ENCODE results near the gene SCARB1. TPM values are rescaled to one million over a fixed set of nuclear protein-coding genes. Genes with fewer than 3 reads are reported as not detected.

The SCARB1 gene
- total and polyA plus RNA-seq, 2 donors (not counting 3 experiments of a cell fraction or from before 2014, with no cell fraction given): 125 to 141 TPM

DNA sequence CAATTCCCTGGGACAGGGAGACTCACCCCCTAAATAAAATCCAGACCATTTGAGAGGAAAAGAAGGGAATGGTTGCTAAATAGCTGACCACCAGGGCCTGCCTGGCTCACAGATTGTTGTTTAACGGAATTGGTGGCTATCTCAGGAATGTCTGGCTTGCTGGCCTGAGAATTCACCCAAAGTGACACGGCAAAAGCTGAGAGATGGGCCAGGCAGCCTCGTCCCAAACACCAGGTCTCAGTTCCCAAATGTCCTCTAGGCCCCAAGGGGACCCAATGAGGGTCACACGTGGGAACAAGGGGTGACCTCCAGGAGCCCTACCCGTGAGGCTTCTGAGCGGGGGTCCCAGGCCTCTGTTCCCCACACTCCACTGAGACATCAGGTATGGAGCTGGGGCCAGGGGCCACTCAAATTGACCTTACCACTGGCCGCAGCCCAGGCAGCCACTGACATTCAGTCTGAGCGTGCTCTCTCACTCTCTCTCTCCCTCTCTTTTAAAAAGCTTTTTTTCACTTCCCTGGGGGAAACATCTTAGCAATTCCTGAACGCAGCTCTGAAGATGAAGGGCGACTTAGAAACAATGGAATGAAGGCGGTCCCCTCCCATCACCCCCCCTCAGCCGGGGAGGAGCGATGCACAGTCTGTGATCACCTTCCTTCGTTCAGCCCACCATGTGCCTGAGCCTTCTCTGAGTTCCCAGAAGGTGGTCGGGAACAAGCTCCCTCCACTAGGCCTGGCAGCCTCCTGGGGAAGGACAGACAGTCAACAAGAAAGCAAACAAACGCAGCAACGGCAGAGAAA is 131.2 kb downstream of the SCARB1 start:
- CTCF ChIA-PET: no interaction called here
- dilution Hi-C loops (cut with MboI; ENCODE audit: extremely low pct_ligation_motif_present, low sequenced_read_pairs): loop anchor here (10.0 kb wide), 1 partner anchor 48 kb away; no protein-coding TSS in a partner anchor
- Histone ChIP-seq H3K4me2 (ENCODE audit: insufficient read depth, low read length) (no peak overlapping the region), H3K27me3 (ENCODE audit: control insufficient read depth in 2 of 2, insufficient read depth in 2 of 2, low read length in 2 of 2) (no peaks in the 10 kb centered on the region), H3K36me3 (ENCODE audit: control insufficient read depth in 2 of 2, extremely low read depth in 1 of 2, insufficient read depth in 2 of 2, low read length in 2 of 2) (no peaks in the 10 kb centered on the region), H2AFZ (ENCODE audit: low read depth, low read length) (no peak overlapping the region), H4K20me1 (replicated peaks; ENCODE audit: control insufficient read depth, extremely low read depth, insufficient read depth, low read length) (no peaks in the 10 kb centered on the region), H3K9me3 (replicated peaks; ENCODE audit: control insufficient read depth, insufficient read depth, low read length) (no peaks in the 10 kb centered on the region), H3K9me1 (replicated peaks; ENCODE audit: control insufficient read depth, extremely low read depth, insufficient read depth, low read length) (no peaks in the 10 kb centered on the region), H3K4me3 (replicated peaks in 1 of 3; ENCODE audit: insufficient read depth in 1 of 3, low read depth in 1 of 3, low read length in 3 of 3) (no peak overlapping the region), H3K9ac (replicated peaks; ENCODE audit: extremely low read depth, insufficient read depth, low read length) (no peak overlapping the region), H3K27ac (ENCODE audit: insufficient read depth, low read depth, low read length) (no peak overlapping the region), H3K79me2 (ENCODE audit: control insufficient read depth, insufficient read depth, low read length) (no peaks in the 10 kb centered on the region), H3K4me1 (ENCODE audit: control insufficient read depth, extremely low read depth, insufficient read depth, low read length) (peaks cover 13% of the 10 kb centered on the region)
- DNase-seq (ENCODE audit: low read depth, low spot score): no peak
- no peak for TF ChIP-seq POLR2AphosphoS5 (IDR thresholded peaks at IDR 0.05; ENCODE audit: insufficient read depth, low read depth, low read length)
- no peak for TF ChIP-seq FOS (IDR thresholded peaks at IDR 0.05; ENCODE audit: borderline replicate concordance, insufficient read depth, low read length)
- no peak for FAIRE-seq
- intact Hi-C loops (cut with micrococcal nuclease): no loop called here
- BruUV-seq (replicated peaks): no TSS peak
- POLR2A ChIA-PET: no interaction called here

DNA sequence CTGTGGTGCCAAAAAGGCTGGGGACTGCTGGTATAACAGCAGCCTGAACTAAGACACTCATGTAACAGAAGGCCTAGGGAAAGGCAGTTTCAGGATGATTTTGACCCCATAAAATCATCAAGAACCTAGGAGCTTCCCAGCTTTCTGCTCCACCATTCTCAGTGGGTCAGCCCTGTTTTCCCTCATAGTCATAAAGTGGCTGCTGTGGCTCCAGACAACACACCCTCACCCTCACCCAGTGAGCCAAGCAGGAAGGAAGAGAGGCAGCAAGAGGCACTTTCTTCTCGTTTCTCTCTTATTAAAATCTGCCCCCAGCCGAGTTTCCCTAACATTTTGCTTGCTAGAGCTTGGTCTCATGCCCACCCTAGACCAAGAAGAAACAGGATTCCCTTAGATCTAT is 131.8 kb downstream of the SCARB1 start:
- DNase-seq (ENCODE audit: low read depth, low spot score) (no peak), FAIRE-seq (no peak)
- dilution Hi-C loops (cut with MboI; ENCODE audit: extremely low pct_ligation_motif_present, low sequenced_read_pairs) (loop anchor here (10.0 kb wide), 1 partner anchor 47 kb away; no protein-coding TSS in a partner anchor), intact Hi-C loops (cut with micrococcal nuclease) (no loop called here)
- no TSS peak for BruUV-seq (replicated peaks)
- H3K4me3 ChIP-seq (replicated peaks in 1 of 3; ENCODE audit: insufficient read depth in 1 of 3, low read depth in 1 of 3, low read length in 3 of 3): no peak overlapping the region
- no peak overlapping the region for H2AFZ ChIP-seq (ENCODE audit: low read depth, low read length)
- H3K9ac ChIP-seq (replicated peaks; ENCODE audit: extremely low read depth, insufficient read depth, low read length): no peak overlapping the region
- ChIA-PET POLR2A (no interaction called here), CTCF (no interaction called here)
- TF ChIP-seq, protein P1, sequence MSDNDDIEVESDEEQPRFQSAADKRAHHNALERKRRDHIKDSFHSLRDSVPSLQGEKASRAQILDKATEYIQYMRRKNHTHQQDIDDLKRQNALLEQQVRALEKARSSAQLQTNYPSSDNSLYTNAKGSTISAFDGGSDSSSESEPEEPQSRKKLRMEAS (IDR thresholded peaks at IDR 0.05; ENCODE audit: insufficient read depth, insufficient read length): no peak
- no peak for TF ChIP-seq JUN (IDR thresholded peaks at IDR 0.05; ENCODE audit: borderline replicate concordance, insufficient read depth, insufficient read length, low read depth)
- TF ChIP-seq, protein P2, sequence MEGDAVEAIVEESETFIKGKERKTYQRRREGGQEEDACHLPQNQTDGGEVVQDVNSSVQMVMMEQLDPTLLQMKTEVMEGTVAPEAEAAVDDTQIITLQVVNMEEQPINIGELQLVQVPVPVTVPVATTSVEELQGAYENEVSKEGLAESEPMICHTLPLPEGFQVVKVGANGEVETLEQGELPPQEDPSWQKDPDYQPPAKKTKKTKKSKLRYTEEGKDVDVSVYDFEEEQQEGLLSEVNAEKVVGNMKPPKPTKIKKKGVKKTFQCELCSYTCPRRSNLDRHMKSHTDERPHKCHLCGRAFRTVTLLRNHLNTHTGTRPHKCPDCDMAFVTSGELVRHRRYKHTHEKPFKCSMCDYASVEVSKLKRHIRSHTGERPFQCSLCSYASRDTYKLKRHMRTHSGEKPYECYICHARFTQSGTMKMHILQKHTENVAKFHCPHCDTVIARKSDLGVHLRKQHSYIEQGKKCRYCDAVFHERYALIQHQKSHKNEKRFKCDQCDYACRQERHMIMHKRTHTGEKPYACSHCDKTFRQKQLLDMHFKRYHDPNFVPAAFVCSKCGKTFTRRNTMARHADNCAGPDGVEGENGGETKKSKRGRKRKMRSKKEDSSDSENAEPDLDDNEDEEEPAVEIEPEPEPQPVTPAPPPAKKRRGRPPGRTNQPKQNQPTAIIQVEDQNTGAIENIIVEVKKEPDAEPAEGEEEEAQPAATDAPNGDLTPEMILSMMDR (IDR thresholded peaks at IDR 0.05; ENCODE audit: extremely low read depth in 1 of 2, insufficient read depth in 1 of 2, low read depth in 1 of 2, low read length in 2 of 2): no peak
- no peak for TF ChIP-seq POLR2AphosphoS5 (IDR thresholded peaks at IDR 0.05; ENCODE audit: insufficient read depth, low read depth, low read length)
- no peak for TF ChIP-seq POLR2A (IDR thresholded peaks at IDR 0.05; ENCODE audit: low read depth, low read length)
- TF ChIP-seq FOS (IDR thresholded peaks at IDR 0.05; ENCODE audit: borderline replicate concordance, insufficient read depth, low read length): no peak
- no peak for TF ChIP-seq GATA2 (IDR thresholded peaks at IDR 0.05; ENCODE audit: insufficient read depth, insufficient read length, low read depth, low read length)
- no peak for TF ChIP-seq EZH2 (IDR thresholded peaks at IDR 0.05; ENCODE audit: borderline replicate concordance, low read depth, low read length, severe bottlenecking)
- no peak for TF ChIP-seq MYC (IDR thresholded peaks at IDR 0.05; ENCODE audit: low read depth, low read length)
- H3K79me2 ChIP-seq (ENCODE audit: control insufficient read depth, insufficient read depth, low read length): no peaks in the 10 kb centered on the region
- no peak overlapping the region for H3K4me2 ChIP-seq (ENCODE audit: insufficient read depth, low read length)
- no peaks in the 10 kb centered on the region for H3K9me3 ChIP-seq (replicated peaks; ENCODE audit: control insufficient read depth, insufficient read depth, low read length)
- H3K27me3 ChIP-seq (ENCODE audit: control insufficient read depth in 2 of 2, insufficient read depth in 2 of 2, low read length in 2 of 2): no peaks in the 10 kb centered on the region
- H3K36me3 ChIP-seq (ENCODE audit: control insufficient read depth in 2 of 2, extremely low read depth in 1 of 2, insufficient read depth in 2 of 2, low read length in 2 of 2): no peaks in the 10 kb centered on the region
- peaks cover 15% of the 10 kb centered on the region for H3K4me1 ChIP-seq (ENCODE audit: control insufficient read depth, extremely low read depth, insufficient read depth, low read length)
- H3K9me1 ChIP-seq (replicated peaks; ENCODE audit: control insufficient read depth, extremely low read depth, insufficient read depth, low read length): no peaks in the 10 kb centered on the region
- H4K20me1 ChIP-seq (replicated peaks; ENCODE audit: control insufficient read depth, extremely low read depth, insufficient read depth, low read length): no peaks in the 10 kb centered on the region
- no peak overlapping the region for H3K27ac ChIP-seq (ENCODE audit: insufficient read depth, low read depth, low read length)
